Stimulated activated CD8-positive, alpha-beta memory T cell treated with anti-CD3 and anti-CD28 coated beads, Interleukin-4, amount 100 ng/mL, for 4 hours (primary cell): ENCODE measurements around the gene TIGD1.

ENCODE experiments used
- DNase-seq, 2 donors: peaks; one replicate each; pipeline ENCODE4 v3.0.0-alpha.2; 2020; ENCODE audit warnings: low read depth in 2 of 2, low spot score in 1 of 2

TIGD1 gene

DNA sequence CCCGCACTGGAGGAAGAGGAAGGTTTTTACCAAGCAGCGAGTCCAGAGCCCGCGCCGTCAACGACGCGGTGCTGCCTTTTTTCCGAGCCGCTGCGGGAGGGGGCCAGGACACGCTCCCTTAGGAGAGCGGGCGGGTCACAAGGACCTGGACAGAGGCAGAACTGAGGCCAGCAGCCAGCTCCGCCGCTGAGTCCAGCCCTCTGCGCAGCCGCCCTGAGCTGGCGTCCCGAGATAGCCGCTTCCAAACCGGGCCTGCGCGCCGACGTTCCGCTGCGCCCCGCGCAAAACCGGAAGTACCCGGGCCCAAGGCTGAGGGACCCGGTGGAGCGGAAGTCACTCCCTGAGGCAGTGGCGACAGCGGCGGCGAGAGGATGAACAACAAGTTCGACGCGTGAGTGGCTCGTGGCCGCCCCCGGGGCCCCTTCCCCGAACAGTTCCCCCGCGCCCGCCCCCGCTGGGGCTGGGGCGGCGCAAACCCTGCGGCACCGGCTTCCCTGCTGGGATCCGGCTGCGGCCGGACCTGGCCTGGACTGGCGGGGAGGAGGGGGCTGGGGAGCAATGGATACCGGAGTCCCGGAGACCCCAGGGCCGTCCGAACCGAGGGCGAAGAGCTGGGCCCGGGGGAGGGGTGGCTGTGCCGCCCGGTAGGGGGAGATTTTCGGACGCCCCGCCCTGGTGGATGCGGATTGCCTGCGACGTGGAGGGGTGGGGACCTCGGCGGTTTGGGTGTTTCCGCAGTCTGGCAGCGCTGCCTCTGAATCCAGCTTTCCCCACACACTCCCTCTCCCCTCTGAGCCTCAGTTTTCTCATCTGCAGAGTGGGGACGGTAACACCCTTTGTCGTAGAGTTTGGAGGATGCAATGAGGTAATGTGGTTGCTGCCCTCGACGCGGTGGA lies at the start of gene TIGD1, which contains the start of gene EIF4E2:
TIGD1 (minus strand) TSS at position 204 of the 896 bp plus-strand sequence. CDS start 675 bp downstream, outside the sequence.
EIF4E2 (plus strand) TSS at position 336 of the 896 bp plus-strand sequence; CDS start at position 372, 36 bp downstream.
- DNase-seq, result peak; percentile 82 to 85

DNA sequence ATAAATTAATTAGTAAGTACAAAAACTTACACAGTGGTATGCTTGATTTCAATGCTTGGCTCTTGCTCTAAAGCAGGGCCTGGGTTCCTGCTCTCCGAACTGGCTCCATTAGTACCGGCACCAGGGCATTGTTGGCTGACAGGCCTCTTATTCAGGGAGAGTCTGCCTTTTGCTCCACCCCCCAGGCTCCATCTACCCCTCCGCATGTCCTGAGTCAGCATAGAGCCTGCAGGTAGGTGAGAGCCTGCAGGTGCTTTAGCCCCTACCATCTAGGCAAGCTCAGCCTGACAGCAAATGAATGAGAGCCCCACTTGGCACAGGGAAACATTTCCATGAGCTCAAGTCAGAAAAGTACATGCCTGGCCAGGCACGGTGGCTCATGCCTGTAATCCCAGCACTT lies 47.9 kb upstream of the TIGD1 start:
- no peak for DNase-seq

DNA sequence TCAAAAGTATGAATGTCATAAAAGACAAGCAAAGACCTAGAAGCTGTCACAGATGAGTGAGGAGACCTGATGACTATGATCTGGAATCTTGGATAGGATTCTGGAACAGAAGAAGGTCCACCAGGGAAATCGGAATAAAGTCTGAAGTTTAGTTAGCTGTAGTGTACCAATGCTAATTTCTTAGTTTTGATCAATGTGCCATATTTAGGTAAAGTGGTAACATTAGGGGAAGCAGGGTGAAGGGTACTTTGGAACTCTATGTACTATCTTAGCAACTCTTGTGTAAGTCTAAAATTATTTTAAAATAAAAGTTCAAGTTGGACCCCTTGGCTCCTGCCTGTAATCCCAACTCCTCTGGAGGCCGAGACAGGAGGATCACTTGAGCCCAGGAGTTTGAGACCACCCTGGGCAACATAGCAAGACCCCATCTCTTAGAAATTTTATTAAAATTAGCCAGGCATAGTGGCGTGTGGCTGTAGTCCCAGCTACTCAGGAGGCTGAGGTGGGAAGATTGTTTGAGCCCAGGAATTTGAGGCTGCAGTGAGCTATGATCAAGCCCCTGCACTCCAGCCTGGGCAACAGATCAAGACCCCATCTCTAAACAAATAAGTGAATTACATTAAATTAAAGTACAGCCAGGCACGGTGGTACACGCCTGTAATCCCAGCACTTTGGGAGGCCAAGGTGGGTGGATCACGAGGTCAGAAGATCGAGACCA lies 47.2 kb upstream of the TIGD1 start:
- DNase-seq, result no peak

DNA sequence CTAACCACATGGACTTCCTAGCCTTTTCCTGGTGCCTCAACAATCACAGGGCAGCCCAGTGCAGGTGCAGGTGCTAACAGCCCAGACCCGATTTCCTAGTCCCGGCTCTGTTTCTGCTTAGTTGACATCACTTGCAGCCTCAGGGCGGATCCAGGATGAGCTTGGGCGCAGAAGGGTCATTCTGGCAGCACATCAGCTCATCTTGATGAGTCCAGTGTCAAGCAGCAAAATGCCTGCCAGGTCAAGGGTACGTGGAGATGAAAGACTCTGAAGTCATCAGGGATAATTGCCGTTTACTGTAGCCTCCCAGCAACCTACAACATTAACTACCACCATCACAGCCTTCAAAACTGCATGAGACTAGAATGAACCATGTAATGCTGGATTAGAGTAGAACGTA lies 43.6 kb upstream of the TIGD1 start:
- DNase-seq, result no peak

DNA sequence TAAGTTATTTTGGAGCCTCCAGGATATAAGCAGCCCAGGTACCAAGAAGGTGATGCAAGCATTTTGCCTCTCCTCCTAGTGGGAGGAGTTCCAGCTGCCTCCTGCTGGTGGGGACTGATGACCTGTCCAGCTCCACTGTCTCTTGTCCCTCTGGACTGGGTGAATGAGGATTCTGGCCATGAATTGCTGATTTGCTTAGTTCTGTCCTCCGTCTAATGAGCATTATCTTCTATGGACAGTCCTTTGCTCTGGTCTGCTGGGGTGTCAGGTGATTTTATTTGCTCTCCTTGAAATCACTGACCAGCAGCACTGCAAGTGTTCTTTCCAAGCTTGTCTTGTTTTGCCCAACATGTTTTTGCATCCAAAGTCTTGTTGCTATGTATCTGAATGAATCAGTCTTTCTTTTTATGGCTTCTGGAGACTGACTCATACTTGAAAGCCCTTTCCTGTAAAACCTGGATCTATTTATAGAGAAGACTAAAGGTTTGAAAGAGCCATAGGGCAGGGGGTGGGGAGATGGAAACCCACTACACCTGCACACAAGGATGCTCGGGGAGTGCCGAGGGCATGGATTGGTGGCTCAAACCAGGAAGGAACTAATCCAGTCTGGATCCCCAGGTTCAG lies 42.5 kb upstream of the TIGD1 start:
- DNase-seq, result no peak

DNA sequence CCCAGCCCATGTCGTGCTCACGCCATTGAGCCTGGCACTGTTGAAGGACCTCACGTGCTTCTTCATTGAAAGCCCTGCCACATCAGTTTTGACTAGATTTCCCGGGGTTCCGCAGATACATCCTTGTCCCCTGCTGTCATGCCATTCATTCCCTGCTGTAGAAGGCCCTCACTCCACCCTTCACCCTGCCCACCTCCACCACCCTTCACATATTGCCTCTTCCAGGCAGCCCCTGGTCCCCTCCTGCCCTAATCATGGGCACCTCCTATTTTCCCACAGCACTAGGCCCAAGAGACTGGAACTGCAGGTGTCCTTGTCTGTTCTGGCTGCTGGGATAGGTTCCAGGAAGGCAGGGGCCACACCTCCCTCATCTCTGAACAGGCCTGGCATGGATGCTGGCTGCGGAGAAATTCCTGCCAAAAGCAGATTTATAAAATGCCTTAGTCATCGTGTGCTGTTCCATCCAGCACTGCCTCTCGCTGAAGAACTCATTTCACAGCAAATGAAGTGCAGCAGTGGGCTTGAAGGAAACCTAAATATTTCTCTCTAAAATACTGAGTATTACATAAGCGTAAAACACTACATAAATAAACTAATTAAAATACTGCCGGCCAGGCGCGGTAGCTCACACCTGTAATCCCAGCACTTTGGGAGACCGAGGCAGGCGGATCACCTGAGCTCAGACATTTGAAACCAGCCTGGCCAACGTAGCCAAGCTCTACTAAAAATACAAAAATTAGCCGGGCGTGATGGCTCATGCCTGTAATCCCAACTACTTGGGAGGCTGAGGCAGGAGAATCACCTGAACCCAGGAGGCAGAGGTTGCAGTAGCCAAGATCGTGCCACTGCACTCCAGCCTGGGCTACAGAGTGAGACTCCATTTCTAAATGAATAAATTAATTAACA lies 38.6 kb upstream of the TIGD1 start:
- no peak for DNase-seq

DNA sequence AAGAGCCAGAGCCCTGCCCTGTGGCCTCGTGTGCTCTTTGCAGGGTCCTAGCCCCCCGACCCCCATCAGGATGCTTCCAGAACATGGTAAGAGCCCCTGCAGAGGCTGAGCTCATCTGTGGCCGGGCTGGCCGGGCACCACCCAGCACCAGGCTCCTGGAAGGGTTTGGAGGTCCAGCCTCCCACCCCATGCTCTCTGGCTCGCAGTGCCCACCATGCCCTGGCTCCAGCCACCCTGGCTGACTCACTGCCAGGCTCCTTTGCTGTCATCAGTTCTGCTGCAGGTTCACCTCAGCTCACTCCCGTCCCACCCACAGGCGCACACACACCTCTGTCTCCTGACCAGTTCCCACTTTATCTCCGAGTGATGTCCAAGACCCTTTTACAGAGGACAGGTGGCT lies 37.7 kb upstream of the TIGD1 start:
- no peak for DNase-seq

DNA sequence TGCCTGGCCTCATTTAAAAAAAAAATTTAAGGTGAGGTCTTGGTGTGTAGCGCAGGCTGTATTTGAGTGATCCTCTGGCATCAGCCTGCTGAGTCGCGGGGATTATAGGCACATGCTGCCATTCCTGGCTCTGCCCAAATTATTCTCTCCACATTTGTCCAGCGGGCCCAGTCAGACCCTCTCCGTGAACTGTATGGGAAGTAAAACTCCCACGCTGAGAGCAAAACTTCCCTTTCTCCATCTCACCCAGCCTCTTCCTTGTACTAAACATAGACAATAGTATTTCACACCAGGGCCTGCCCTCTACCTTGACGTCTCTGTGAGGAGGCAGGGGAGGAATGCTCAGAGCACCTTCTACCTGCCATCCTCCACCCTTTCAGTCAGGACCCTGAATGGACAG lies 37.2 kb upstream of the TIGD1 start:
- no peak for DNase-seq

DNA sequence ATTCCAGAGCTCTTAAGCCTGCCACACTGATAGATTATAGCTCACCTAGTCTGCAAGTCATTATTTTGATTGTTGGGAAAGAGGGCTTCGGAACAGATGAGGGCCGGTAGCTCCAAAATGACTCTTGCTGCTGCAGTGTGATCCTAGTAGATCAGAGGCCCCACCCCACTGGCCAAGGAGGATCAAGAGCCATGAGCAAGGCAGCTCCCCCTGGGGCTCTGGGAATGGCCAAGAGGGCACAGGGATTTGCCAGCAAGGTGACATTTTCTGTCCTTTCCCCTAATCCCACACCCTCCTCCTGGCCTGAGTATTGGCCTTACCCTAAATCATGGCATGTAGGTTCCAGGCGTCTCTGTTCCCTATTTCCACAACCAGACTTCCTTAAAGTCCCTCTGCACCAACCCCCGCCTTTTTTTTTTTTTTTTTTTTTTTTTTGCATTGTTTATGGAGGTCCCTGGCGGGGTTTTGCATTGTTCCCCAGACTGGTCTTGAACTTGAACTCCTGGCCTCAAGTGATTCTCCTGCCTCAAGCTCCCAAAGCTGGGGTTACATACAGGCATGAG lies 36.7 kb upstream of the TIGD1 start:
- DNase-seq, result no peak

DNA sequence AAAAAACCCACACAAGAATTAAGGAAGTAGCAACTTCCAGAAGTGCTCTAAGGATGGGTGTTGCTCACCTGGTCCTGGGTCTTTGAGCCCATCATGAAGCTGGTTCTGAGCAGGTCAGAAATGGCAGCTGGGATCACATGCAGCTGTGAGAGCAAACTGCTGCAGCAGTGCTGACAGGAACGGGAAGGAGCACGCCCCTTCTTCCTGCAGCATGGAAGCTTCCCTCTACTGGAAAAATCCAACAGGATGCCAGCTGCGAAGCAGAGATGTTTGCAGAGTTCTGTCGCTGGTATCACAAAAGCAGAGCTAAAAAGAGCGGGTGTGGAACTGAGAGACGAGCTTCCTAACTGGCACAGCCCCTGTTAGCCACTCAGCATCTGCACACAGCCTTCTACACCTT lies 33.9 kb upstream of the TIGD1 start:
- DNase-seq, result no peak

DNA sequence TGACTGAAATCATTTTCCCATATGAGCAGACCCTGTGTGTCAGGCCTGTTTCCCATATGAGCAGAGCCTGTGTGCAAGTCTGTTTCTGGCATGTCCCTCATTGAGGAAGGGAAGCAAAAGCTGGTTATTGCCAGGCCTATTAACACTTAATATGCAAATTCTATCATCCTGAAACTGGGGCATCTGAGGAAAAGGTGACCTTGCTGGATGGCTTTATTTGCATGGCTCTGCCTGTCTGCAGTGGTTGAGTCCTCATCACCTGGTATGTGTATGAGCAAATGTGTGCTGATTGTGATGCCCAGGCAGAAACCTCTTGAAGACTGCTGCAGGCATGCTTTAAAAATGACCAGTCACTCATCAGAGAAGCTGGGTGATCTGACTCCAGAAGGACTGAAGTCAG lies 31.4 kb upstream of the TIGD1 start:
- DNase-seq, result no peak

DNA sequence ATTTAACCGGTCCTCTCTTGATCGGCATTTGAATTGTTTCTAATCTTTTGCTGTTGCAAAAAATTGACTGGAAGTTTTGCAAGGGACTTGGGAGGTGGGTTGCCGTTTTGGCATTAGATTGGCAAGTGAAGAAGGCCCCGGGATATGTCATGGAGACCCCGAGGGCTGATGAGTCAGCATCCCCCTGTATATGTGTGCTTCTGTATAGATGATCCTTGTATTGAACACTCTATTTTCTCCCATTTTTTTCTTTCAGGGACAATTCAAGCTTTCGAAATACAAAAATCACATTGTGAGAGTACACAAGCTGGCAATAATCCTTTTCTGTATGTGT lies 30.3 kb upstream of the TIGD1 start:
- no peak for DNase-seq

DNA sequence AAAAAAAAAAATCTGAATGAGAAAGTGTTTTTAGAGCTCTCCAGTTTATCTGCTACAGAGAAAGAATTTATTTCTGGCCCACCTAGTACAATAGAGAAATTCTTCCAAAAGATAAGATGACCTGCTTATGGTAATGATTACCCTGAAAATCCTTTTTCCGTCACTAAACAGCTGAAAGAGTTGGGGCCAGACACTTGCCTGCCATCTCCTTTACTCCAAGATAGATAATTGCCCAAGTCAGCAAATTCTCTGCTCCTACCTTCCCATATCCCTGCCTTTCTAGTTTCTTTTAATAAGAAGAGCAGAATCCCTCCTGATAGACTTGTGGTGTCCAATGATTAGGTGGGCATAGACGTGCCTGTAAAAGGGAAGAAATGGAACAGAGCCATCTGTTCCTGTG lies 28.3 kb upstream of the TIGD1 start:
- DNase-seq, result no peak

DNA sequence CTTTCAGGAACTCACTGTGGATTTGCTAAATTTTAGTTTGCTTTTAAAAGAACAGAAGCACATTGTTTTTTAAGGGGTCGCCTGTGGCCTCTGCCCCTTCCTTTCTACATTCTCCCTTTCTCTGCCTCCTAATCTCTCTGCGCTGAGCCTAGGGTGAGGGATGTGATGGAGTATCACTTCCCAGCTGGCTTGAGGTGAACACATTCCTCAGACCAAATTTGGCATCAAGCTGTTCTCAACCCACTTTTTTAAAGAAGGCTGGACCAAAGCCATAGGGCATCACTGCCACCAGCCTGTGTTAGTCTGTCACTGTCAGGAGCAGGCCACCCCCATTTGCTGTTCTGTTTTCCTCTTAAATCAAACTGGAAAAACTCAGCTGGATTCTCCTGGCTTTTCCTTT lies 27.5 kb upstream of the TIGD1 start:
- no peak for DNase-seq

DNA sequence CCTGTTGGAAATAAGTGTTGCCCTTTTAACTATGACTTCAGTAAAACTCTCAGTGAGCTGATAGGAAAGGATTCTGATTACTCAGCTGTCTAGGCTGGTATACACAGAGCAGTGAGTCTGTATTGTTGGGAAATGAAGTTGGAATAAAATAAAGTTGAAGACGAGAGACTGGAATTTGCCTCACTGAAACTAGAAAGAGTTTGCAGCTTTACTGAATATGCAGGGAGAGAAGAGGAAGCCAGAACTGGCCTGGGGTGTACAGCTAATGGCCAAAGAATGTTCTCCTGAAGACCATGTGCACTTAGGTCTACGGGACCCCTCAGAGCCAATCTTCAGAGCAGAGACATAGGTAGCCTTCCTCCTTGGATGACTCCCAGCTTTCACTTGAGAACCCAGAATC lies 26.6 kb upstream of the TIGD1 start:
- DNase-seq, result no peak

DNA sequence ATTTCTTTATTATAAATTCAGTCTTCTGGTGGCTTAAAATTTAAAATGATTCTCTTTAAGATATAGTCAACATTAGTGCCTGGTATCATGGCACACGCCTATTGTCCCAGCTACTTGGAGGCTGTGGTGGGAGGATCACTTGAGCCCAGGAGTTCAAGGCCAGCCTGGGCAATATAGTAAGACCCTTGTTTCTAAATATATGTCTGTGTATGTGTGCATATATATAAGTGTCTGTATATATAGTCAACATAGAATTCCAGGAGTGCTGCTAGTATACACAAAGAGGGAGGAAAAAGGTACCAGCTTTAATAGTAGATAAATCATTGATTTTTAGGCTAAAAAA lies 25.0 kb upstream of the TIGD1 start:
- no peak for DNase-seq

DNA sequence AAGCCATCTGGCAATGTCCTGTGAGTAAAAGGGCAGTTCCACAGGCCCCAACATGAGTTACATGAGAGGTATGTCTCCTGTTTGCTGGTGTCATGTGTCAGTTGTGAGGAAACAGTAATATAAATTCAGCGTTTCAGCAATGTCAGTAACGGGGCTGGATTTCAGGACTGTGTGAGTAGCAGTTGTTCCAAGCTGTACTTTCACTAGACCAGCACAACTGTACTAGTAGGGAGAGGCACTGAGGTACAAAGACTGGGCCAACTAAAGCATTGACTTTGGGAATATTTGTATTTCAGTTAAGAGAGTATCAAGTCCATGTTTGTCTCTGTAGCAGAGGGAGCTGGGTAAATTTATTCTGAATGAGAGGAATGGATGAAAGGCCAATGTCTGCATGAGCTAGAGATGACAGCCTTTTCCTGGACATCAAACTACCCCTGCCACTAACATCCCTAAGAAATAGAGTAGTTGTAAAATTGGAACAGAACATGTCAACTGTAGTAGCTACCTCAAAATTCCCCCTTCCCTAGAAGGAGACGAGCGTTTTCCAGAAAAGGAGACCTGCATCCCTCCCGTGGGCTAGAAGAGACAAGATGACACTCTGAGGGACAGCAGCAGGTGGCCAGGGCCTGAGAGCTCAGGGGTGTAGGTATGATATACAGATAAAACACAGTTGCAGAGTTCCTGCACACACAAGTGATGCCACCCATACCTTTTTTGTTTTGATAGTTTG lies 24.5 kb upstream of the TIGD1 start:
- DNase-seq, result no peak

DNA sequence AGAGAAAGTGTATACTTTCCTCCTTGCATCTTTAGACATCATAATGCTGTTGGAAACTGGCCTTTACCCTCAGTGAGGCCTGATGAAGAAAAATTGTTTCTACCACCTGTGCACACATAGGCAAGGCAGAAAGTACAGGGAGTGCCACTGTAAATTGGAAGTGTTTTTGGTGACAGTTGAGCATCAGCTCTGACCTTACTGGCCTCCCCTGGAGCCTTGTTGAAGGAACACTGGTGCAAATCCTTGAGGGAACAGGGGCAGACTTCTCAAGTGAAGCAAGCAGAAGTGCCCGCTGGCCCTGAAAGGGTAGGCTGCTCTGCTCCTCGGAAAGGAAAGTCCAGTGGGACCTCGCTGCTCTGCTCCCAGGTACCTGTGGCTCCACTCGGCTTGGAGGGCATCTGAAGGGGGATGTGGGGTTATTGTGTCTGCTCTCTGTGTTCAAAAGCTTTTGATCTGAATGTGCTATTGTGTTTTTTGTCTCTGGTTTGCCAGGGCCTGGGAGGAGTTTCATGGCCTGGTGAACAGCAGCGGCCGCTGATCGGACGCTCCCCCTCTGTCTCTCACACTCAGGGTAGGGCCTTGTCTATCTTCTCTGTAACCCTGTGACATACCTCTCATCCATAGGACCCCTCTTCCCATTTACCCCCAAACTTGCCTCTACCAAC lies 23.5 kb upstream of the TIGD1 start:
- DNase-seq, result no peak

DNA sequence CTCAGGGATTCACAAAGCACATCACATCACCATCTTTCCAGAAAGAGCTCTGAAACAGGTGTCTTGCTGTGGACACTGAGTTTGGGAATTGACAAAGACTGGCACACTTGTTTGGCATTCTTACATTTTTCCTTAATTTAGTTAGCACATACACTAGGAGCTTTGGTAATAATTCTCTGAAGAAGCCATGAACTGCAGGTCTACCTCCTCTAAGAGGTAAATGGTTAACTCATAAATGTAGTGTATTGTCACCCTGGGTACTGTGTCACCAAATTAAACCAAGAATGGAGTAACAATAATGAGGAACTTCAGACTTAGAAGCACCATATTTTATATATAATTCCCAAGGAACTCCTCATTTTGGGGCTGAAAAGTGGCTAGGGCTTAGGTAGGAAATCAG lies 22.7 kb upstream of the TIGD1 start:
- no peak for DNase-seq

DNA sequence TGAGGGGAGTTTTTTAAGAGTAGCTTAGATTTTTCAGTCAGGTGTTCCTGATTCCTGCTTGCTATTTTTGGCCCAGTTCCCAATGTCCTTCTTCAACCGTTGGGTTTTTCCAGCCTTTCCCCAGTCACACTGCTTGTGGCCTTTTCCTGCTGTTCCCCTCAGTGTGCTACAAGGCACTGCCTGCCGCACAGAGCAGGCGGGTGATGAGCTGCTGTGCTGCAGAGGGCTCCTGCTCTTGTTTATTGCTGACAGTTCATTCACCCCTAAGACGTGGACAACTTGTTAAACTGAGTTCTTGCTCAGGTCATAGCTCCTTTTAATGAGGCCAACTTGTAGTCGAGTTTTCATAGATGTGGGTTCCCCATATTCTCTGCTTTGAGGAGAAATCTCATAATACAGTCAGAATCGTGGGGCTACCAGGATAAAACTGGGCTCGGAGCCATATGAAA lies 20.7 kb upstream of the TIGD1 start:
- no peak for DNase-seq
